MCF 10A (cell line): ENCODE data around the gene RETREG1. TPM values are rescaled to one million over a fixed set of nuclear protein-coding genes. Genes with fewer than 3 reads are reported as not detected.

Experiments used
- Bru-seq: library from RNA; stranded (reverse); fragments of 400-500 nt; gene quantifications from one replicate; lab custom pipeline; 2021; lab: Mats Ljungman, UMichigan
- BruChase-seq, 2 experiments: library from RNA; stranded (reverse); fragments of 400-500 nt; gene quantifications; one replicate each; lab custom pipeline; 2021; lab: Mats Ljungman, UMichigan
- BruUV-seq: library from RNA; stranded (reverse); fragments of 400-500 nt; replicated peaks from 2 replicates; lab custom pipeline; 2021; lab: Mats Ljungman, UMichigan
- CTCF ChIA-PET: fragments of 300-600 bp; sonication (Branson Sonifier 250); formaldehyde crosslinking; extraction: SDS; loops from one replicate; lab custom pipeline; 2021; ENCODE audit warnings: antibody characterized with exemption, inconsistent platforms; lab: Yijun Ruan, JAX
- POLR2A ChIA-PET: fragments of 300-600, 350-650 bp; sonication (Branson Sonifier 250); formaldehyde crosslinking; extraction: SDS; loops from one replicate; lab custom pipeline; 2020; ENCODE audit warnings: antibody characterized with exemption, inconsistent platforms; lab: Yijun Ruan, JAX
- DNase-seq: peaks from one replicate; pipeline ENCODE4 v3.0.0-alpha.2; 2018; ENCODE audit not compliant: unreplicated experiment
- H3K27ac Mint-ChIP-seq: one replicate; pipeline ENCODE4 v1.8.0; 2022; ENCODE audit warnings: mild to moderate bottlenecking, low read depth, mixed read lengths; ENCODE audit not compliant: unreplicated experiment
- H3K27me3 Mint-ChIP-seq: one replicate; pipeline ENCODE4 v1.8.0; 2022; ENCODE audit warnings: mixed read lengths; ENCODE audit not compliant: insufficient read depth, unreplicated experiment
- H3K36me3 Mint-ChIP-seq: one replicate; pipeline ENCODE4 v1.8.0; 2022; ENCODE audit warnings: mild to moderate bottlenecking, moderate library complexity, mixed read lengths; ENCODE audit not compliant: insufficient read depth, unreplicated experiment
- H3K4me1 Mint-ChIP-seq: one replicate; pipeline ENCODE4 v1.8.0; 2022; ENCODE audit warnings: mixed read lengths; ENCODE audit not compliant: insufficient read depth, unreplicated experiment
- H3K4me3 Mint-ChIP-seq: one replicate; pipeline ENCODE4 v1.8.0; 2022; ENCODE audit warnings: mild to moderate bottlenecking, moderate library complexity, mixed read lengths; ENCODE audit not compliant: unreplicated experiment
- H3K9me3 Mint-ChIP-seq: one replicate; pipeline ENCODE4 v1.8.0; 2022; ENCODE audit warnings: mixed read lengths; ENCODE audit not compliant: unreplicated experiment
- CTCF ChIP-seq: fragments of 200-600 bp; IDR thresholded peaks from one replicate; pipeline ENCODE4 v1.8.0; 2022; ENCODE audit warnings: antibody characterized with exemption, mild to moderate bottlenecking; ENCODE audit not compliant: unreplicated experiment
- intact Hi-C: fragments of 100-400 bp; cut with micrococcal nuclease; formaldehyde crosslinking; loops from 2 replicates; pipeline ENCODE4 v1.14.1; 2022
- long read RNA-seq: library from polyadenylated mRNA; stranded (forward); transcript quantifications from one replicate; pipeline ENCODE4 v2.0.0, GENCODE V29; 2022
- total RNA-seq: library from RNA; stranded (reverse); gene quantifications from 2 replicates; pipeline ENCODE4 v1.2.3, GENCODE V29; 2022

The RETREG1 gene, protein sequence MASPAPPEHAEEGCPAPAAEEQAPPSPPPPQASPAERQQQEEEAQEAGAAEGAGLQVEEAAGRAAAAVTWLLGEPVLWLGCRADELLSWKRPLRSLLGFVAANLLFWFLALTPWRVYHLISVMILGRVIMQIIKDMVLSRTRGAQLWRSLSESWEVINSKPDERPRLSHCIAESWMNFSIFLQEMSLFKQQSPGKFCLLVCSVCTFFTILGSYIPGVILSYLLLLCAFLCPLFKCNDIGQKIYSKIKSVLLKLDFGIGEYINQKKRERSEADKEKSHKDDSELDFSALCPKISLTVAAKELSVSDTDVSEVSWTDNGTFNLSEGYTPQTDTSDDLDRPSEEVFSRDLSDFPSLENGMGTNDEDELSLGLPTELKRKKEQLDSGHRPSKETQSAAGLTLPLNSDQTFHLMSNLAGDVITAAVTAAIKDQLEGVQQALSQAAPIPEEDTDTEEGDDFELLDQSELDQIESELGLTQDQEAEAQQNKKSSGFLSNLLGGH
- 4.9 and 5.3 TPM in 2 replicates for total RNA-seq
- Bru-seq, nascent RNA: percentile 37 among the genes with signal in this experiment
- BruChase-seq, experiment 1, labeled RNA remaining after a 6-hour chase: percentile 34 among the genes with signal in this experiment
- percentile 34 among the genes with signal in this experiment for BruChase-seq, experiment 2, labeled RNA remaining after a 2-hour chase
- long read RNA-seq, transcript RETREG1-202 (7 exons, 3,145 nt): major isoform, 7 of 11 reads
- long read RNA-seq, partial matches to known transcripts: 0 of 11 reads
- long read RNA-seq, other reads (novel, unspliced or antisense): 1 of 11 reads

DNA sequence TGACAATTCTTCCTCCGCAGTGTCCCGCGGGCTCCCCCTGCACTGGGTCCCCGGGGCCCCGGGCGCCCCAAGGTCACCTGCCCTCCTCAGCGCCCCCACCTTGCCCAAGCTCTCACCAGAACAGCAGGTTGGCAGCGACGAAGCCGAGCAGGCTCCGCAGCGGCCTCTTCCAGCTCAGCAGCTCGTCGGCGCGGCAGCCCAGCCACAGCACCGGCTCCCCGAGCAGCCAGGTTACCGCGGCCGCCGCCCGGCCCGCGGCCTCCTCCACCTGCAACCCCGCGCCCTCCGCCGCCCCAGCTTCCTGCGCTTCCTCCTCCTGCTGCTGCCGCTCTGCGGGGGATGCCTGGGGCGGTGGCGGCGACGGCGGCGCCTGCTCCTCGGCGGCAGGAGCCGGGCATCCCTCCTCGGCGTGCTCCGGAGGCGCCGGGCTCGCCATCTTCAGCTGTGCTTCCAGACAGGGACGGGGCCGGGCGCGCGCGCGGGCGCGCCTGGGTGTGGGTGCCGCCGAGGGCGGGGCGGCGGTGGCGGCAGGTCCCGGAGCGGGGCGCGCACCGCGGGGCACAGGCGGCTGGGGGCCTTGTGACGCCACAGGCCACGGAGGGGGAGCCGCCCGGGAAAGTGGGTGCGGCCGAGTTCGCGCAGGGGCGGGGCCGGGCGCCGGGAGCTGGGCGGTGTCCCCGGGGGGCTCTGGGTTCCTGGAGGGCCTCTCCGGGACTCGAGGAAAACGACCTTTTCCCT lies at the start of gene RETREG1:
TSS of gene RETREG1 (minus strand) at position 462 of the 738 bp plus-strand sequence. CDS start at position 436, 26 bp downstream.
- ChIA-PET POLR2A (interaction anchor here (0.7 to 1.9 kb wide), 5 partner anchors 9 to 126 kb away, joined by 3 to 9 read pairs (median 5); no protein-coding TSS in a partner anchor), CTCF (interaction anchor here (1.2 kb wide), 1 partner anchor 15 kb away, joined by 4 read pairs; no protein-coding TSS in a partner anchor)

DNA sequence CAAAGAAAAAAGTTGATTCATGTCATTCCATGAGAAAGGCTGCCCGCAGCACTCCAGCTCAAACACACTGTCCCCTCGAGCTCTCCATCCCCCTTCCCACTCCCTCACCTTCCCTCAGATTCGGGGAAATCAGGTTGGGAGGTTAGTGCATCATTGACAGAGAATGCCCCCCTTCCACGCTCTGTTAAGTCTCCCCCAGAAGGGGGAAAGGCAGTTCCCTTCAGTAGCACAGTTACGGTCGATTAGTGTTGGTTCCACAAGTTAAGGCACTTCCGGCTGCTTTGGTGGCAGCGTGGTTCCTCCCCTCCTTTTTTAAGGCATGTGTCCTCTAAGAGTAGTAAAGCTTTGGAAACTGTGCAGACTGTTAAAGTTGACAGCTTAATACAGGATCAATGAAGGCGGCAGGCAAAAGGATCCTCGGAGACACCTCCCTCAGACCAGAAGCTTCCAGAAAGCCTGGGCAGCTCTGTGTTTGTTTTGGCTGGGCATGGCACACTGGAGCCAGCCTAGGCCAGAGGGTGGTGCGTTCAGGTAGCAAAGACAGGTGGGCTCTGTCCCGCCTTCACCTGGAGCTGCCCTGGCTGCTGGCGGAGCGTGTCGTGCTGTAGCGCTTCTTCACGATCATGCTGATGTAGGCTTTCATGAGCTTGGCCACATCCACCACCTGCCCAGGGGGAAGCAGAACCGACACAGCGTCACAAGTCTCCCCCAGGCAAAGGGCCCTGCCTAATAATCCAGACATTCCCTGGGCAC lies 49.5 kb upstream of the RETREG1 start:
- no peak for DNase-seq
- ChIA-PET CTCF (interaction anchor here (0.6 to 5.5 kb wide), 45 partner anchors 9 to 1653 kb away, joined by 3 to 73 read pairs (median 4); no protein-coding TSS in a partner anchor), POLR2A (interaction anchor here (1.0 to 1.3 kb wide), 3 partner anchors 157 to 200 kb away, joined by 3 to 5 read pairs (median 3); no protein-coding TSS in a partner anchor)
- peaks cover 29% of the 10 kb centered on the region for H3K36me3 Mint-ChIP-seq
- intact Hi-C loops: loop anchor here (2.0 kb wide), 2 partner anchors 114 to 178 kb away; no protein-coding TSS in a partner anchor
- no peak for TF ChIP-seq CTCF
- no peaks in the 10 kb centered on the region for H3K9me3 Mint-ChIP-seq
- no peak overlapping the region for H3K27ac Mint-ChIP-seq
- BruUV-seq: no TSS peak
- H3K4me3 Mint-ChIP-seq: no peak overlapping the region
- no peaks in the 10 kb centered on the region for H3K4me1 Mint-ChIP-seq
- H3K27me3 Mint-ChIP-seq: no peaks in the 10 kb centered on the region

More for the DNA sequence above, at the start of gene RETREG1:
- no peaks in the 10 kb centered on the region for H3K36me3 Mint-ChIP-seq
- peak; percentile 23 for DNase-seq
- no peak for TF ChIP-seq CTCF
- no peaks in the 10 kb centered on the region for H3K9me3 Mint-ChIP-seq
- intact Hi-C loops: loop anchor here (2.0 kb wide), 2 partner anchors 64 to 574 kb away; no protein-coding TSS in a partner anchor
- no peaks in the 10 kb centered on the region for H3K27me3 Mint-ChIP-seq
- H3K27ac Mint-ChIP-seq: no peak within 1 kb of the TSS
- H3K4me1 Mint-ChIP-seq: peaks cover 8% of the 10 kb centered on the region
- no TSS peak for BruUV-seq
- no peak within 1 kb of the TSS for H3K4me3 Mint-ChIP-seq

DNA sequence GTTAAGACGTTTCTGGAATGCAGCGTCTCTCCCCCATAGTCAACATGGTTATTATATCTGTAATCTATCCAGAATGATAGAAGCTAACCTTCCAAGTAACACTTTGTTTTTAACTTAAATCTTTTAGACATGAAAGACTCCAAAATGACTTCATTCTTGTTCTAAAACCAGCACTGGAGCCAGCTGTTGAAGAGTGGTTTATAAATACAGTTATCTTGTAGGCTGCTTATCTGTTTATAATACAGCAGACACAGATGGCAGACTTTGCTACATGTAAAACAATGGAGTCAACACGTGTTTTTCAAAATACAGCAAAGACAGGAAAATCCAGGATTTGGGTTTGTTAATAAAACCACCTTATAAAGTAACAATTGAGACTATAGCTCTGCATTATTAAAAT lies 48.8 kb upstream of the RETREG1 start:
- DNase-seq: no peak
- Mint-ChIP-seq H3K4me3 (no peak overlapping the region), H3K27me3 (no peaks in the 10 kb centered on the region), H3K4me1 (no peaks in the 10 kb centered on the region), H3K36me3 (peaks cover 29% of the 10 kb centered on the region), H3K27ac (no peak overlapping the region), H3K9me3 (no peaks in the 10 kb centered on the region)
- ChIA-PET CTCF (interaction anchor here (0.6 to 5.5 kb wide), 13 partner anchors 8 to 1338 kb away, joined by 3 to 73 read pairs (median 13); no protein-coding TSS in a partner anchor), POLR2A (interaction anchor here (1.1 to 1.3 kb wide), 2 partner anchors 156 to 173 kb away, joined by 3 to 5 read pairs; no protein-coding TSS in a partner anchor)
- no peak for TF ChIP-seq CTCF
- BruUV-seq: TSS peak; percentile 77
- intact Hi-C loops: no loop called here
